Measurements from ENCODE around the gene ZNF423.

The ZNF423 gene

DNA sequence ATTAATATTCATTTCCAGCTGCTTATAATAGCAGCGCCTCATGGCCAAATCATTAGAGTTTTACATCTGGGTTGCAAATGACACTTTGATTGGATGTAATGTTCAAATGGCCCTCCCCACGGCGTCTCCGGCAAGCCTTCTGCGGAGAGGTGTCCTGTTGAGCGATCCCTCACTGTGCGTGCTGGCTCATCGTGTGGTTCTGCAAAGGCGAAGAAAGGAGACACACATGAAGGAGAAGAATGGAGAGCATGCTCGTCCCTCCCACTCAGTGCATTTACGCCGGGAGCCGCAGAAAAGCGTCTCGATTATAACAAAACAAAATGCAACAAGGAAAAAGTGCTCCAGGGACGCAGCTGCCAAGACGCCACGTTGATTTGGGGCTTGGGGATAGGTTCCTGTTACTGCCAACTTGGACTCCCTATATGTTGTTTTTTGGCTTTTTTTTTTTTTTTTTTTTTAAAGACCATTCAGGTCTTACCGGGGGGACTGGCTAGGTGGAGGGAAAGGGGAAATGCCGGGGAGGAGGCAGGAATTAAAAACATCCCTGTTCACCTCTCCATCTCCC lies 364.7 kb downstream of the ZNF423 start:
- no peak for ATAC-seq

DNA sequence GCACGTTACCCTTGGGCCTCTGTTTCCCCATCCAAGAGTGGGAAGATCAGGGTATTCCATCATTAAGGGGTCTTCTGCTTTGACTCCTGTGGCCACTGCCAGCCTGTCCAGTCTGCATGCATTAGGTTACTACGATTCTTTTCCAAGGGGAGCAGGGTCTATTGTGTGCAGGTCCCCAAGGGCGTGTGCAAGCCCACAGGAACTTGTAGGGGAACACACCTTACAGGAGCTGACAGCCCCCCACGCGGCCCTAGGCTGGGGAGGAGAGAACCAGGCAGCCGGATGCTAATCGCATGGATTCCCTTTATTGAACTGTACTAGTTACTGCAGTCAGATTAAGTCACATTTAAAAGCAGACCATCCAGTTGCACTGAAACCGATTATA lies 365.6 kb downstream of the ZNF423 start:
- DNase-seq (no peak), ATAC-seq (no peak)

More for the DNA sequence above, 364.7 kb downstream of the ZNF423 start:
- DNase-seq: no peak

DNA sequence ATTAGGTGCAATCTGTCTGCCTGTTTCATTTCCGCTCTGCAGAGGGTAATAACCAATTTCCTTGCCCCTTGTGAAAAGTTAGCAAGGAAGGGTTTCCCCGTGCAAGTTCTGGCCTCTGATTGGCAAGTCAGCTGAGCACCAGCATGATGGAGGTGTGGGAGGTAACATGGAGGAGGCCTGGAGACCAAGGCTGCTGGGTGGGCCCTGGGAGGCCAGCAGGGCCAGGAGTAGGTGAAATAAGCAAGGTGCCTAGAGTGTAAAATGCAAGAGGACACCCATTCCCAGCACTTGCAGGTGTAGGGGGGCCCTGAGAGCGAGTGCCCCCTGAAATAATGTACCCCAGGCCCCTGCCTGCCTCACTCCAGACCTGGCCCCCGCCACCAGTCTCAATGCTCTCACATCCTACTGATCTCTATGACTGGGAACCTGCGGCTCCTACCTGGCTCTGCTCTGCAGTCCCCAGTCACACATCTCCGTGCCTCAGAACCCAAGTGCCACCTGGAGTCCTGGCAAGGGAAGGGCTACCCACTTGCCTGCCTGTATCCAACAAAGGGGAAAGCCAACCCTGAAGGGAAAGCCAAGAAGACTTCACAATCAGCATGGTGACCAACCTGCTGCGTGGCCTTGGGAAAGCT lies 366.1 kb downstream of the ZNF423 start:
- ATAC-seq (no peak), DNase-seq (no peak)

DNA sequence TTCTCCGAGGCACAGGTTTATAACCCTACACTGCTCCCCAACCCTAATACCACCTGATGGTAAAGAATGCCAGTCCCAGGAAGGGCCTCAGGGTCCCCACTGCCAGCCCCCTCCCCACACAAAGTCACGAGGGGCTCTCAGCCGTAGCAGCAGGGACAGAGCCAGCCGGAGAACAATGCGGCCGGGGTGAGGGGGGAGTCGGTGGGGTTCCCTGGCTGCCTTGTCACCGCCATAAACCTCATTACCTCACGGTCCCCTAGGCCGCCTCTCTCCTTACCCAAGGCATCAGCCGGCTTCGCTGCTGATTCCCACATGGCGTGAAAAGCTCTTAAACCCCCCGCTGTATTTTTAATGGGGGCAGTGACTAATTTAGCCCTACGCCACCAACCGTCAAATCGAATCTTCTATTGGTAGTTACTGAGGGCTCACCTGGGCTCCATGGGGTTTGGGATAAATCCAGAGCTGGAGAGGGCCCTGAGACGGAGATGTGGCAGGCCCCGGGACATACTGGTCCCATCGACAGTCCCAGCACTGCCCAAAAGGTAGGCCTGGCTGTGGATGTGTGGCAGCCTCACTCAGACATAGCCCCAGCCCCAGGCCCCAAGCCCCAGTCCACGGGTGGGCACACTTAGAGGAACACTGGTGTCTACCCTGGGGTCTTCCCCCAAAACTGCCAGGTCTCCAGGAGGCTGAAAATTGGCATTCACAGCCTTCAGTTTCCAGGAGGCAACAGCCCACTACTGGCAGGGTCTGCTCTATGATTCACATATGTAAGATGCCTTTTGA lies 367.0 kb downstream of the ZNF423 start:
- ATAC-seq (no peak), DNase-seq (no peak)

DNA sequence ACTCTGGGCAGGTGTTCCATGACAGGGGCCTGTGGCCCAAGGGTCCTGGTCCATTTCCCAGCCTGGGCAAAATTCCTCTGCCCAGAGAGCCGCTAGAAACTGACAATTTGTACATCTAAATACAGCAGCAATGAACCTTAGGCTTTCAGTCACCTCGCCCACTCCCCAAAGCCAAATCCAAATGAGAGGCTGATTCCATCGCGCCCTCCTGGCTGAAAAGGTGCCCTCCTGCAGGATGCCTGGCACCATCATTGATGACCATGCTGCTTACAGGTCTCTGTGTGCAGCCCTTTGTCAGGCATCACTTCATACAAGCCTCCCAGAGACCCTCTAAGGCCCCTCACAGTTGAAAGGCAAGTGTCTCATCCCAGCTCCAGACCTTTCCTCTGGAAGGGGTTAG lies 367.6 kb downstream of the ZNF423 start:
- no peak for DNase-seq
- ATAC-seq: no peak

DNA sequence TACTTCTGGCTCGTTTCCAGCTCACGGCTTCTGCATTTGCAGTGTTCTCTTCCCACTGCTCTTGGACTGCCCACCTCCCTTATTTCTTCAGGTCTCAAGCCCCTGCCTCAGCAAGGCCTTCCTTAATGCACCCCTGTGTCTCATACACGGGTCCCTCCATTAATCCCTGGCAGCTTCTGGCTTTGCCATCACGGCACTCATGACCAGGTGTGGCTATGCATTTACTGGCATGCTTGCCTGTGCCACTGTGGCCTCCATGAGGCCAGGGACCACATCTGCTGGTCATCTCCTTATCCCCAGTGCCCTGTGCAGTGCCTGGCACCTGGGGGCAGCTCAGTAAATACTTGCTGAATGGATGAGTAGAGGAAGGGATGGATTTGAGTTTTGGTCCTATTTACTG lies 368.2 kb downstream of the ZNF423 start:
- no peak for ATAC-seq
- DNase-seq: no peak

DNA sequence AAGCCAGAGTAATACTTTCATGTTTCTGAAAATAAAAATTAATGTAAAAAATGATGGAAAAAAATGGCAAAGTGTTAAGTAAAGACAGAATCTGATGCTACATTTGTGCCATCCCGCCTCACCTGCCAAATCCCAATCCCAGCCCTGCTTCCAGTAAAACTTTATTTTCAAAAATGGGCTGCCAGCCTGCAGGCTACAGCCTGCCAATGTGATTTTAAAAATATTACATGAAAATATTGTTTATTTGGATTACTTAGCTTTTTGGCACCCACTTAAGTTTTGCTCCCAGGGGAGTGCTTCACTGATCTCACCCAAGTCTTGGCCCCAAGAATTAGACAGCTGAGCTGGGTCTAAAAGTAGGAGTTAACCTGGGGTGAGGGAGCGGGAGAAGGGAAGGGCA lies 369.5 kb downstream of the ZNF423 start:
- ATAC-seq: no peak
- DNase-seq: no peak

DNA sequence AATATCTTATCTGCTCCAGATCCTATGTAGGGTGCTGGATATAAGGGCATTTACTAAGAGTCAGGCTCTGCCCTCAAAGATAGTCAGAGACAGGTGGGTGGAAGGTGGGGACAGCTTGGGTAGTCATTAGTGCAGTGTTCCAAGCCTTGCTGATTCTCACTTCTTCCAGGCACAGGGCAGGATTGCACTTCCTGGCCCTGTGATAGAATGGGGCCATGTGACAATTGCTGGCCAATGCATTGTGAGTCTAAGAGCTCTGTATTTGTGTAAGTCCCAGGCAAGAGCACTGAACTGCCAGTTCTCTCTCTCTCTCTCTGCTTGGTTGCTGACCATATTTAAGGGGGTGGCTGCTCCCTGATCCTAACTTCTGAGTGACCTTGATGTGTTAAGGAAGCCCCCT lies 370.2 kb downstream of the ZNF423 start:
- no peak for ATAC-seq

DNA sequence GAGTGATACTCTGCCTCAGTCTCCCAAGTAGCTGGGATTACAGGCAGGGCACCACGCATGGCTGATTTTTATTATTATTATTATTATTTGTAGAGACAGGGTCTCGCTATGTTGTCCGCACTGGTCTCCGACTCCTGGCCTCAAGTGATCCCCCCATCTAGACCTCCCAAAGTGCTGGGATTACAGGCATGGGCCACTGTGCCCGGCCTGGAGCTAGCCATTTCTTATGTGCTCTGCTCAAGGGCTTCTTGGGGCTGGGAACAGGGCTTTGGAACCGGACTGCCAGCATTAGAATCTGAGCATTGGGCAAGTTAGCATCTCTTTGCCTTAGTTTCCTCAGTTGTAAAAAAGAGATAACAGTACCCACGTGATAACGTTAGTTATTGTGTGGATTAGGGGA lies 371.0 kb downstream of the ZNF423 start:
- ATAC-seq: no peak
- no peak for DNase-seq

More for the DNA sequence above, 370.2 kb downstream of the ZNF423 start:
- DNase-seq: no peak

DNA sequence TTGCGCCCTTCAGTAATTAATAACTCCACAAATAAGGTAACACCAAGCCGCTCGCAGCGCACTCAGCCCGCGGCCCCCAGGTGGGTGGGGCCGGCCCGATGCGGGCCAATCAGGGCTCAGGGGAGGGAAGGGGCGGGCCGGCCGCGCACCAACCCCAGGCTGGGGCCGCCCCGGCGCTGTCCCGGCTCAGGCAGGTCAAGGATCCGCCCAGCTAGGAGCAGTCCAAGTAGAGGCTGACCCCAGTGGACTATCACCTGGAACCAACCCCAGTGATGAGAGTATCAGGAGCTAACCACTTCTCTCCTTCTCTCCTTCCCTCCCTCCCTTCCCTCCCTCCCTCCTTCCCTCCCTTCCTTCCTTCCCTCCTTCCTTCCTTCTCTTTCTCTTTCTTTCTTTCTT lies 371.5 kb downstream of the ZNF423 start:
- peak; percentile 14 for DNase-seq
- ATAC-seq: no peak

DNA sequence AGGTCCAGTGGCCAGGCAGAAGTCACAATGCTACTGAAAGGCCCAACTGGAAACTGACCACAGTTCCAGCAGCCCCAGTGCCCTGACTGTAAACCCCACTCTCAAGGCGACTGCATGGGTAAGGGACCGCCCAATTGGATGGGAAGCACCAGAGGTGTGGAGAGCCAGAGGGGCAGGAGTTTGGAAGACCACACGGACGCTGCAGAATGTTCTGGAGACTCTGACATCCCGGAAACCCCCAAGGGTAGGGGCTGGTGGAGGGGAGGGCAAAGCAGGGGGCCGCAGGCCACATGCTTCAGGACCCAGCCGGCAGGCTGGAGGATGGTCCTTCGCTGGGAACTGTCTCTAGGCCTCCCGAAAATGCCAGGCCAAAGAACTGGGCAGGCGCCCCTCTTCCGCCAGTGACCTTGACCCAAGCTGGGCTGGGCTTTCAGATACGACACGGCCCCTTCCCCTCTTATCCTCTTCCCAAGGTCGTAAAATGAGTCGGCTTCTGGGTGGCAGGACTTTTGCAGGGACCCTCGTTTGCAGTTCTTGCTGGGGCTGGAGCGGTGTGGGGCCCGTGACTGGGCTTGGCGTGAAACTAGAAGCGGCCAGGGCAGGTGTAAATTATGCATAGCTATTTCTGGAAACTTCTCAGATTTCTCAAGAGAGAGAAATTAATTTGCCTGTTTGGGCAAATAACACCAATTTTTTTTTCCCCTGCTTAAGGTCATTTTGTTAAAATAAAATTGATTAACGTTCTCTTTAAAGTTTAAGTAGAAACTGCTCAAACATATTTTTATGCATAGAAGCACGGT lies 372.1 kb downstream of the ZNF423 start:
- ATAC-seq: no peak
- DNase-seq: no peak

DNA sequence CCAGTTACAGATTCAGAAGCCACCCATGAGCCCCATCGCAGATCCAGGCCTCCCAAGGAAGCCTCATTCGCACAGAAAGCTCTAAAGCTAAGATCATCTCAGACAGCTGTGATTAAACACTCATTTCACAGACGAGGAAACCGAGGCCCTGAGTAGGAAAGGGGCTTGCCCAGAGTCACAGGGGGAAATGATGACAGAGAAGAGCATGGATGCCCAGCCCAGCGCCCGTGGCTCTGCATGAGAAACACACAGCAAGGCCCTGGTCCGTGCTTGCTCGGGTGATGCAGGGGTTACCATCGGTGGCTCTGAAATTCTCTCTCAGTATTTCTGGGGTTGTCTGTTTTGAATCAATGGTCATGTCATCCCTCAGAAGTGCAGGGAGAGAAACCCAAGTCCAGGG lies 372.7 kb downstream of the ZNF423 start:
- ATAC-seq (no peak), DNase-seq (no peak)

DNA sequence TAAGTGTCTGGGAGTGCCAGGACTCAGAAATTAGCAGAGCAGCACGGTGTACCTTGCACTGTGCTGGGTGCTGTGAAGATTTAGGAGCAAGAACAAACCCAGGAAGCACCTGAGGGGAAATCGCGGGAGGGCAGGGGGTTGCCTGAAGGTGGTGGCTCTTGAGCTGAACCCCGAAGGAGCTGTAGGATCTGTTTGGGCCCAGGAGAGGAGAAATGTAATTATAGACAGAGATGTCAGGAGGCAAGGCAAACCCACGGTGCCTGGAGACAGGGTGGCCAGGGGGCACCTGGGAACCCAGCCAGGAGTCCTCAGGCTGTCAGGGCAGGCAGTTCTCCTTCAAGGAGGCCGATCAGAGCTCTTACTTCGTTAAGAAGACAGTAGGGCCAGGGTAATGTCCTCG lies 373.2 kb downstream of the ZNF423 start:
- ATAC-seq: no peak

DNA sequence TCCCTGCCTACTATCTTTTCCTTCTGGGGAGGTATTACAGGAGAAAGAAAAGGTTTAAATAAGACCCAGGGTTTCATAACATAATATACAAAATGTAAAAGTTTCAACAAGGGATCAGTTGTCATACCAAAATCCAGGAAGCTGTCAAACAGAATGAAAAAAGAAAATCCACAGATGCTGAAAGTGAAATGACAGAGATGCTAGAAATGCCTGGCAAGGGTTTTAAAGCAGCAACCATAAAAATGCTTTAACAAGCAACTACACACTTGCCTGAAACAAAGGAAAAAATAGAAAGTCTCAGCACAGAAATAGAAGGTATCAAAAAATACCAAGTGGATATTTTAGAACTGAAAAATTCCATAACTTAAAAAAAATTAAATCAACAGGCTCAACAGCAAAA lies 377.3 kb downstream of the ZNF423 start:
- ATAC-seq: no peak
- no peak for DNase-seq

More for the DNA sequence above, 373.2 kb downstream of the ZNF423 start:
- no peak for DNase-seq

DNA sequence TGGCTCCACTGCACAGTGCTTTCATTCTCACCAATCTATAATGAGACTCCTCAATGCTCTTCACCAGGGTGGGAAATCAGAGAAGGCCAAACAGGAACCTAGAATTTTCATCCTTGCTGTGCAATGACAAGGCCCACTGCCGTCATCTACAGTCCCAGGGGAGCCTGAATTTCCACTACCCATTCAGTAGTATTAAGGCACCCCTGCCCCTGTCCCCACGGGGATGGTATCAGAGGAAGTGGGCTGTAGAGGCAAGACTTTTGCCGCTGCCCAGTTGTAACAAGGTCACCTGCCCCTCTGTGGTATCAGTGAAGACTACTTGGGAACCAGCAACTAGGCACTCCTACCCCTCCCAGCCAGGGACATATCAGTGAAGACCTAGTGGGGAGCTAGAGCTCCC lies 377.8 kb downstream of the ZNF423 start:
- ATAC-seq (no peak), DNase-seq (no peak)

DNA sequence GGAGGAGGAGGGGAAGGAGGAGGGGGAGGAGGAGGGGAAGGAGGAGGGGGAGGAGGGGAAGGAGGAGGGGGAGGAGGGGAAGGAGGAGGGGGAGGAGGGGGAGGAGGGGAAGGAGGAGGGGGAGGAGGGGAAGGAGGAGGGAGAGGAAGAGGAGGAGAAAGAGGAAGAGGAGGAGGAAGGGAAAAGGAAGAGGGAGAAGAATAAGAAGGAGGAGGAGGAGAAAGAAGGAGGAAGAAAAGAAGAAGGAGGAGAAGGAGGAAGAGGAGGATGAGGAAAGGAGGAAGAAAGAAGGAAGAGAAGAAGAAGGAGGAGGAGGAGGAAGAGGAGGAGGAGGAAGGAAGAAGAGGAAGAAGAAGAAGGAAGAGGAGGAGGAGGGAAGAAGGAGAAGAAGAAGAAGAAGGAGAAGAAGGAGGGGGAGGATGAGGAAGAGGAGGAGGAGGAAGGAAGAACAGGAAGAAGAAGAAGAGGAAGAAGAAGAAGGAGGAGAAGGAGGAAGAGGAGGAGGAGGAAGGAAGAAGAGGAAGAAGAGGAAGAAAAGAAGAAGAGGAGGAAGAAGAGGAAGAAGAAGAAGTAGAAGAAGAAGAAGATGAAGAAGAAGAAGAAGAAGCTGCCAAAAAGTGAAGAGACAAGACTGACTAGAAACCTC lies 378.5 kb downstream of the ZNF423 start:
- ATAC-seq (no peak), DNase-seq (no peak)

DNA sequence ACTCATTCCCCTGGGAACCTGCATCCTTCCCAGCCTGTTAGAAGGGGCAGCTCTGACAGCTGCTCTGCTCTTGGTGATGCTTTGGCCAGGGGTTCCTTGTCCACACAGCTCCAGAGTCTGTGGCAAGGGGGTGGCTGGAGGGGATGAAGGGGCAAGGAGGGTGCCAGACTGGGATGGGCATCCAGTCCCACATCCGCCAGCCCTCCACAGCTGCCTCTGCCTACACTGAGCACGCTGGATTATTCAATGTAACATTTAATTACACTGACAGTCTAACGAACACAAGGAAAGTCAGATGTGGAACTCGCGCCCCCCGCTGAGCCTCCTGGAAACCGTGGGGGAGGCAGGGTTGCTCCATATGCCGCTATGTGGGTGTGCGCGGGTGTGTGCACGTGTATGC lies 381.2 kb downstream of the ZNF423 start:
- no peak for ATAC-seq
- DNase-seq: no peak

DNA sequence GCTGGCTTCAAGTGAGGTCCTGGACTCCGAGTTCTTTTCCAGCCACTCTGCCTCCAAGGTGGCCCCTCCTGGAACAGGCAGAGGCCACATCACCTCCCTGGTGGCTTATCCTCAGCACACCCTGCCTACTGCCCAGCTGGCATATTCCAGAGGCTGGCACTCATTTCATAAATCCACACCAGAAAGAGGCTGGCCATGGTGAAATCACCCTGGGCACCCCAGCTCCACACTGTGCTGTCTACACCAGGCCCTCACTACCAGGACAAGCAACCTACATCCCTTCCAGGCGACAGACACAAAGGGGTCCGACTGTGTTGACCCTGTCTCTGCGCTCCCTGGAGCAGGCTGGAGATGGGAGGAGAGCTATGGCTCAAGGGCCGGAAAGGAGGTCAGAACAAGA lies 382.1 kb downstream of the ZNF423 start:
- DNase-seq: no peak
- ATAC-seq: no peak

DNA sequence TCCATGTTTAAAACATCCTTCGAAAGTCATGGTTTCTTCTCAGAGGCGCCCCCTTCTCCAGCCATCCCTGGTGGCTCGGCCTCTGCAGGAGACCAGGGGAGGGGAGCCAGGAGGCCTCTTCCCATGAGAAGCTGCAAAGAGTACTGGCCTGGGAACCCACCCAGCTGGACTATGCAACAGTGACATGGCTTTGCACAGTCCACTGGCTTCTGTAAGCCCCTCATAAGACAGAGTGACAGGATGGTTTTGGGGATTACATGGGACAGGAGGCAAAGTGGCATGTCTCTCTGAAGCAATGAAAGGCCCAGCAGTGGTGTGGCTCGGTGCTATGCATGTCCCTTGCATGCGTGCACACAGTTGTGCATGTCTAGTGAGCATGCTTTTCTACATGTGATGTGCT lies 382.8 kb downstream of the ZNF423 start:
- DNase-seq (no peak), ATAC-seq (no peak)

DNA sequence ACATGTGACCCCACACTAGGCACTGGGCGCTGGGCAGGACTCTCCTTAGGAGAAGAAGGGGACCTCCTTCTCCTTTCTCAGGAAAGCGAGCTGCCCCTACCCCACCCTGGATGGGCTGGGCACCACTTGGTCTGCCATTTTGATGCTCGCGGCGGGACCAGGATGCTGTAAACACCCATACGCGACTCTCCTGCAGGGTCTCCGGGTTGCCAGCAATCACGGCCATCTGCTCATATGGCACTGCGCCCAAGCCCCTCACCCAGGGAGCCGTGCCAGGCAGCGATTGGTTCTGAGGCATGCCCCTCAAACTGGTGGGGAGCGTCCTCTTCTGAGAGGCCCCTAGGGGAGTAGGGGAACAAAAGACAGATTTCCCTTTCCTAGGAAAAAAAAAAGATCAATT lies 383.3 kb downstream of the ZNF423 start:
- no peak for DNase-seq

DNA sequence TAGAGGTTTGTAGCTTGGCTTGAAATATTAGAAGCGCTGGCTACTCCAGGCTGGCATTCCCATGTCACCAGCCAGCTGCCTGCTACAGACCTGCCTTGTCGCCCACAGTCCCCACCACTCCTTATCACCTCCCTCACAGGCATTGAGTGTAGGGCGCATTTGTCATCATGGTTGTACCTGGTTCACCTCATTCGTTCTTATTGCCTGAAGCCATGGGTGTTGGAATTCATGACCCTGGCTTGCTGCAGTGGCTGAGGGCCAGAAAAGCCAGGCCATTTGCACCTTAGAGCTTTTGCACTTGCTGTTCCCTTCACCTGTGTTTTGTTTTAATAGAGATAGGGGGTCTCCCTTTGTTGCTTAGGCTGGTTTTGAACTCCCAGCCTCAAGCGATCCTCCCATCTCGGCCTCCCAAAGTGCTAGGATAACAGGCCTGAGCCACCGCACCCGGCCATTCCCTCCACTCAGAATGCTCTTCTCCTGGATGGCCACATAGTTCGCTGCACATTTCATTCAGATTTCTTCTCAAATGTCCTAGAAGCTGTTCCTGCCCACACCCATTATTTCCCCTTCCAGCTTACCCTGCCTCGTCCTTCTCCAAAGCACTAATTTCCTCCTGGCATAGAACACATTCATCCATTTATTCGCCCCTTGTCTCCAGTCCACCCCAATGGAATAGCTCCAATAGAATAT lies 384.7 kb downstream of the ZNF423 start:
- DNase-seq (no peak), ATAC-seq (no peak)

More for the DNA sequence above, 383.3 kb downstream of the ZNF423 start:
- ATAC-seq: no peak

DNA sequence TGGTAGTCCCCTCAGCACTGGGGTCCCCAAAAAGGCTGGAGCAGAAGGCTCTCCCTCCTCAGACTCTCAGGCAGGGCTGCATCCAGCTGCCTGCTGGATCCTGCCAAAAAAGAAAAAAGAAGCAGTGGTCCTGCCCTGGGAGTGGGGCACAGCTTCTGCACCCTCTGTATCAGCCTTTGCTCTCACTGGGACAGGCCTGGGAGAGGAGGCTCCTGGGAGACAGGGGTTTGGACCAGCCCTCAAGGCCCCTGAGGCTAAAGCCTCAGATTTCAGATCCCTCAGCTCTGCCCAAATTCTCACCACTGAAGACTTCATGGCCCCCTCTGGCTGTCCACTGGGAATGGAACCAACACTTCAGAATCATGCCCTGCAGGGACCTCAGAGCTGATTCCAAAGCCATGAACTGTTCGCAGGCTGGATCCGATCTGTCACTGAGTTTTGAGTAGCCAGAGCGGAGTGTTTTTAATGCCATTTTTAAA lies 385.4 kb downstream of the ZNF423 start:
- ATAC-seq: no peak
- DNase-seq: no peak
